Measurements from ENCODE around the gene SLC6A6.
"Not testable (repeated sequence)": the region's sequence is repeated elsewhere in the genome, so short reads cannot be mapped to it uniquely, and the experiment has no call there.

The SLC6A6 gene

GRCh38 chr3:14397531-14397930, 4.9 kb upstream of the SLC6A6 start:
- no peak for DNase-seq (ENCODE audit: extremely low read depth in 1 of 2, low read depth in 1 of 2)

DNA sequence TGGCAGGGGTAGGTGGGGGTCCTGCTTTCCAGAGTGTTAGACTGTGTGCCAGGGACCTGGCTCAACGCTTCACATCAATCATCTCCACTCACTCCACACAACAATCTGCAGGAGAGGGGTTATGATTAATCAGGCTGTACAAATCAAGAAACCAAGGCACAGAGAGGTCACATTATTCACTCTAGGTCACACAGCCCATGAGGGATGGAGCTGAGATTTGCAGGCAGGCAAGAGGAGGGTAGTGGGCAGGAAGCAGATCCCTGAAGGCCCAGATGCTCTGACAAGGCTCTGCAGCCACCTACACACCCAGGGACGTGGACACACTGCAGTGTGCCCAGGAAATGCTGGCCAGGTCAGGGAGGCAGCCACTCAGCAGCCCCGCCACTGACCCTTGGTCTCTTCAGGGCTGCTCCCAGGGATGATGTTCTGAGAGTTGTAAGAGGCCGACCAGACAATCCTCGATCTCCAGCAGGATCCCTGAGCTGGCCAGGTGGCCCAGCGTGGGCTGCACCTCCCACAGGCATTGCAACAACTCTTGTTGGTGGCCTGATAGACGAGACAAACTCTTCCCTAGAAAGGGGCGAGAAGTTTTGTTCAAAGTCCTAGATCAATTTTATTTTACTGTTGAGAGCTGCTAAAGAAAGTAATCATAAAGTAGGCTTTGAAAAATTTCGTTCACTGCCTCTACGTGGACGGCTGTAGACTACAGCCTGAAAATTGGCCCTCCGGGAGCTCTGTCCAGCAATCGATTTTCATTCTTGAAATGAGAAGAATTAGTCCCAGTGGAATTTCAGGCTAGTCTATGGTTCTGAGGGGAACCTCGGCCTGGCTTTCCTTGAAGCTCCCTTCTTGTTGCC, 4.2 kb upstream of the SLC6A6 start:
- DNase-seq (ENCODE audit: extremely low read depth in 1 of 2, low read depth in 1 of 2): no peak

- DNase-seq (ENCODE audit: extremely low read depth in 1 of 2, low read depth in 1 of 2): no peak
Measured at GRCh38 chr3:14398797-14399106, 3.7 kb upstream of the SLC6A6 start.

GRCh38 chr3:14401692-14402303, 608 bp upstream of the SLC6A6 start:
- no peak for DNase-seq (ENCODE audit: extremely low read depth in 1 of 2, low read depth in 1 of 2)

DNA sequence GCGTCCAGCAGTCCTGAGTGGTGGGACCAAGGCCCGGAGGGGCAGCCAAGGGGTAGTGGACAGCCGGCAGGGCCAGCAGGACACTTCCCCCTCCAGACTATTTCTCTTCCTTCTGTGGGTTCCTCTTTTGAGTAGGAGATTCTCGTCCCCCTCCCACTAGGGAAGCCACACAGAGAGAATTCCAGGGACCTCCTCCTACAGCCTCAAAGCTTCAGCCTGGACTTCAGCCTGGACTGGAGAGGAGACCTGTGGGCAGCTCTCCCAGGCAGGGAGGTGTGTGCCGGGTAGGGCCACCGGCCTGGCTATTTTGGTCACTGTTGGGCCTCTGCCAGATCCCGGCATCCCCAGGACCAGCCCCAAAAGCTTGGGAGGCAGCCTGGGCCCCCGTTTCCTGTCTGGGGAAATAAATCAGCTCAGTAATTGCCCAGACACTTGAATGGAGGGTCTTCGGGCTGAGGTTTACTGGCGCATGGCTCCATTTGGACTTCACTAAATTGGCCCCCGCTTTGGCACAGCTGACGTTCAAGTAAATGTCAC, 1.3 kb downstream of the SLC6A6 start:
- DNase-seq (ENCODE audit: extremely low read depth in 1 of 2, low read depth in 1 of 2): no peak

DNA sequence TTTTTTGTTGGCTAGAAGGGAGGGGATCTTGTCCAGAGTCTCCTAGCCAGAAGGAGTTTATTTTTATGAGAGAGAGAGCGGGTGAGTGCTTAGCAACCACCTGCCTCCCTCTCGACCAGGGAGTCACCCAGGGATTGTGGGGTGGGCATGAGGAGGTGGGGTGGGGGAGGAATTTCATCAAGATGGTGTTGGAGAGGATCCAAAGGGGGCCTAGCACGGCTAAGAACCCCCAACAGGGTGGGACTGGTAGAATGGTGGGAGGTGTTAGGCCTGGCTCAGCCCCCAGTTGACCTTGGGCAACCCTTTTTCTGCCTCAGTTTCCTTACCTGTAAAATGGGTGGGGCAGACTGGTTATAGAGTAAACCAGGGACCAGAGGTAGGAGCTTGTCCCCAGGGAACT, 1.8 kb downstream of the SLC6A6 start:
- no peak for DNase-seq (ENCODE audit: extremely low read depth in 1 of 2, low read depth in 1 of 2)

DNA sequence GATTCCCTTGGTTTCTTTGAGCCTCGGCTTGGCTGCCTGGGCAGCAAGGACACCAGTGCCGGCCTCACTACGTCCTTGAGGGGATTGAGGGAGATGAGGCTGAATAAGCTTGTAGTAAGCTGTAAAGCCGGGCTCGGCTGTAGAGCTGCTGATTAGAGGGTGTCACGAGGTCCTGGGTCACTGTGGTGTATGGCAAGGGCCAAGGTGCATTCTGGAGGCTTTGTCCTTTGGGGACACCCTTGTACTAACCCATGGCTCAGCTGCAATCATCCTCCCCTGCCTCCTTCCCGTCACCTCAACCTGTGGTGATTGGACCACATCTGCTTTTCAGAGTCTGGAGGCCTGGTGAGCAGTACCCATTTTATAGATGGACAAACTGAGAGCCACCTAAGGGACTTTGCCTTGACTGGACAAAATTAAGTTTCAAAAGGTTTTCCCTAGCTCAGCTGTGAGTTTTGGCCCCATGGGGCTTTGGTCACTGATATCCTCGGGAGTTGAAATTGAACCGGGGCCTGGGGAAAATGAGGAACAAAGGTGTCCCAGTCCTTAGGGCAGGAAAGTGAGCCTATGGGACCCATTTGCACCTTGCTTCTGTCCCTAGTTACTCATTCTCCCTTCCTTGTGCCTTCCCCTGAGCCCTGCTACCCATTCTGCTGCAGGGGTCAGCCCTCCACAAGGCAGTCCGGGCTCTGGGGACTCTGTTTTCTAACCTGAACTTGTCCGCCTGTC, 2.4 kb downstream of the SLC6A6 start:
- no peak for DNase-seq (ENCODE audit: extremely low read depth in 1 of 2, low read depth in 1 of 2)

GRCh38 chr3:14405360-14406238, 3.2 kb downstream of the SLC6A6 start:
- no peak for DNase-seq (ENCODE audit: extremely low read depth in 1 of 2, low read depth in 1 of 2)

- no peak for DNase-seq (ENCODE audit: extremely low read depth in 1 of 2, low read depth in 1 of 2)
Measured at GRCh38 chr3:14406336-14406735, 3.9 kb downstream of the SLC6A6 start.

- no peak for DNase-seq (ENCODE audit: extremely low read depth in 1 of 2, low read depth in 1 of 2)
Measured at GRCh38 chr3:14406766-14407165, 4.4 kb downstream of the SLC6A6 start.

GRCh38 chr3:14407203-14407602, 4.8 kb downstream of the SLC6A6 start:
- no peak for DNase-seq (ENCODE audit: extremely low read depth in 1 of 2, low read depth in 1 of 2)

DNA sequence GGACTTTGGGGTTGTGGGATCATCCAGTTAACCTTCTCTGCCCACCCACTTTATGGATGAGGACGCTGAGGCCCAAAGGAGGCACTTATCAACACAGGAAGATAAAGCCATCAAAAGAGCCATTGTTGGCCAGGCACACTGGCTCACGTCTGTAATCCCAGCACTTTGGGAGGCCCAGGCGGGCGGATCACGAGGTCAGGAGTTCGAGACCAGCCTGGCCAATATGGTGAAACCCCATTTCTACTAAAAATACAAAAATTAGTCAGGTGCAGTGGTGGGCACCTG, 7.3 kb downstream of the SLC6A6 start:
- not testable (repeated sequence) for DNase-seq (ENCODE audit: extremely low read depth in 1 of 2, low read depth in 1 of 2)

DNA sequence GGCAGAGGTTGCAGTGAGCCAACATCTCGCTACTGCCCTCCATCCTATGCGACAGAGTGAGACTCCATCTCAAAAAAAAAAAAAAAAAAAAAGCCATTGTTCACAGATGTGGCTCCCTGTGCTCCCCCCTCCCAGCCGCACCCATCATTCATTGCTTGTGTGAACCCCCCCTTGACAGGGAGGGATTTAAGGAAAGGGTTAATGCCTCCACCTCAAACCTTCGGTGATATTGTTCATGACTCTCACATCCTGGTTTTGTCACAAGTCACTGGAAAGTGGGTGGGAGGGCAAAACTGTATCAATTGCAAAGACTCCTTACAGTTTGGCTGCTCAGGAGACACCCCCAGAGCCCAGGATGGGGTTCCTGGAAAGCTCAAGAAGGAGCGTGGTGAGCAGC, 7.7 kb downstream of the SLC6A6 start:
- DNase-seq (ENCODE audit: extremely low read depth in 1 of 2, low read depth in 1 of 2): no peak

- DNase-seq (ENCODE audit: extremely low read depth in 1 of 2, low read depth in 1 of 2): peak in 1 of 2 donors; percentile 29
Measured at GRCh38 chr3:14410503-14411165, 8.2 kb downstream of the SLC6A6 start.

DNA sequence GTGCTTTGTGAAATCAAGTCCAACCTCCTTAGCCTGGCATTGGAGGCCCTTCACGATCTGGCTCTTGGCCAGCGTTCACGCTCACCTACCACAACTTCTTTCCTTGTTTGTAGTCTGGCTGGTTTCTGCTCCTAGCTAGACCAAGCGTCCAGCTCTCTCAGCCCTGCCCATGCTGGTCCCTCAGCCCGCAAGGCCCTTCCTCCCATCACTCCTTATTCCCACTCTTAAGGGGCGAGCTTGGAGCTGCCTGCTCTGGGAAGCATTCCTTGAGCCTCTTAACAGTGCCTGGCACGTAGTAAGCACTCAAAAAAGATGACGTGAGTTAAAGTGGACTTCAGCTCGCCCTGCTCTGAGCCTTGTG, 8.7 kb downstream of the SLC6A6 start:
- no peak for DNase-seq (ENCODE audit: extremely low read depth in 1 of 2, low read depth in 1 of 2)

DNA sequence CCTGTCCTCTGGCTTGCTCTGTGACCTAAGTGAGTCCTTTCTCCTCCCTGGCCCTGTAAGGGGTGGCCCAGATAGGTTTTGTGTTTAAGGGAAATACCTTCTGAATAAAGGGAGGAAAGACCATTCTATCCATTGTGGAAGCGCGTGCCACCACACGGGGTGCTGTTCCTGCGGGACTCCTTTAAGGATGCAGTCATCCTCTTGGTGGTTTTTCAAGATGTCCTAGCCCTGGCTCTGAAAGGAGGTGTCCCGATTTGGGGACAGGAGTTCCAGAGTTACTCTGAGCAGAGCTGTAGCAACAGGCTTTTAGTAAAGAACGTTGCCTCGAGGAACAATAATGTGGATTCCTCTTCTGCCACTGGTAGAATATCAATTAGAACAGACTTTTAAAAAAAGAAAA, 9.6 kb downstream of the SLC6A6 start:
- no peak for DNase-seq (ENCODE audit: extremely low read depth in 1 of 2, low read depth in 1 of 2)

DNA sequence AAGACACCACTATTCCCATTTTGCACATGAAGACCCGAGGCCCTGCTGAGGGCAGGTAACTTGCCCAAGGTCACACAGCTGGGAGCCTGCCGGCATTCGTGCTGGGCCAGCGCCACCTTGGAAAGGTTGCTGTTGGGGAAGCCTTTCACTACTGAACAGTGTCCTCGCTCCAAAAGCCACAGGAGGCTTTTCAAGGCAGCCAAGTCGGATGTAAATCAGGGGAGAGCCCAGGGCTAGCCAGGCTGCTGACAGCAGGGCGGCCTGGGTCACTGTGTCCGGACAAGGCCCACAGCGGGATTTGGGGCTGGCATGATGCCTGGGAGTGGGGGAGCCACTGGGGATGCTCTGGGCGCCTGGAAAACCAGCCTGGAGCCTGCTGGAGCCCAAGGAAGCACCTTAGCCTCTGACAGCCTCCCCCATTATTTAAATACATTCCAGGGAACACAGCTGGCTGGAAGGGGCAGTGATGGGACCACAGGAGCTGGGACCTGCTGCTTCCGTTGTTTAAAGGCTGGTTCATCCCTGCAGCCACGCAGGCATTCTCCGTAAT, 10.5 kb downstream of the SLC6A6 start:
- no peak for DNase-seq (ENCODE audit: extremely low read depth in 1 of 2, low read depth in 1 of 2)

DNA sequence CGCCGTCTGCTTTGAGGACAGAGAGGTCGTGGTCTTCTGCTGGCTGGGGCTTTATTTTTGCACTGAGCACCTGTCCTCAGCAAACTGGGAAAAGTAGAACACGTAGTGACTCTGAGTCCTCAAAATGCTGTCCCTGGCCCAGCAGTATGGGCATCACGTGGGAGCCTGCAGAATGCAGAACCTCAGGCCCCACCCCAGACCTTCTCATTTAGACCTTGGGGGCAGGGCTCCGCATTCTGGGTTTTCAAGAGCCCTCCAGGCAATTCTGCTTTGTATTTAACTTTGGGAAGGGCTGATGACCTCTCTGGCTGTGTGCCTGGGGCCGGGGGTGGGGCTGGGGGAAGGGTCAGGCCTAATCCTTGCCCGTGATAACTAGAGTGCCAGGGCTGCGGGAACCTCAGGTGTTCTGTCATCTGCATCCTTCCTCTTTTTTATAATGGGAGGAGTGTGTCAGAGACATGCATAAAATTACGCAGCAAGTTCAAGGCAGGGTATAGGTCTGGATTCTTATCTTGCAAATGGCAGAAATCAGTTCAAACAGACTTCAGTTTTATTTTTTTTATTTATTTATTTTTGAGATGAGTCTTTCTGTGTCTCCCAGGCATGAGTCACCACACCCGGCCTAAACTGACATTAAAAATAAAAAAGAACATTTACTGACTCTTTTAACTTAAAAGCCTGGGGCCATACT, 11.1 kb downstream of the SLC6A6 start:
- DNase-seq (ENCODE audit: extremely low read depth in 1 of 2, low read depth in 1 of 2): no peak

- no peak for DNase-seq (ENCODE audit: extremely low read depth in 1 of 2, low read depth in 1 of 2)
Measured at GRCh38 chr3:14414846-14415464, 12.5 kb downstream of the SLC6A6 start.

All from stimulated activated CD8-positive, alpha-beta memory T cell treated with anti-CD3 and anti-CD28 coated beads, Interleukin-7, amount 100 ng/mL, for 48 hours (primary cell).